GM12892 (cell line): ENCODE measurements around the gene ZMIZ1.

ENCODE experiments used
- DNase-seq: peaks from one replicate; pipeline ENCODE4 v3.0.0; 2011; ENCODE audit not compliant: insufficient read length
- FAIRE-seq: peaks from 2 replicates; lab custom pipeline; 2011; peaks lifted over from hg19 to GRCh38; lab: Jason Lieb, UNC
- POLR2A ChIP-seq: IDR thresholded peaks from 2 replicates; pipeline ENCODE4 v1.6.1; 2011; ENCODE audit warnings: low read depth, low read length, control low read depth
- POLR2AphosphoS5 ChIP-seq: IDR thresholded peaks from 2 replicates; pipeline ENCODE4 v1.6.1; 2011; ENCODE audit warnings: low read depth, low read length, control low read depth
- TAF1 ChIP-seq: IDR thresholded peaks from 2 replicates; pipeline ENCODE4 v1.6.1; 2011; ENCODE audit warnings: low read depth, mild to moderate bottlenecking, control low read depth, low read length, borderline replicate concordance

The ZMIZ1 gene

DNA sequence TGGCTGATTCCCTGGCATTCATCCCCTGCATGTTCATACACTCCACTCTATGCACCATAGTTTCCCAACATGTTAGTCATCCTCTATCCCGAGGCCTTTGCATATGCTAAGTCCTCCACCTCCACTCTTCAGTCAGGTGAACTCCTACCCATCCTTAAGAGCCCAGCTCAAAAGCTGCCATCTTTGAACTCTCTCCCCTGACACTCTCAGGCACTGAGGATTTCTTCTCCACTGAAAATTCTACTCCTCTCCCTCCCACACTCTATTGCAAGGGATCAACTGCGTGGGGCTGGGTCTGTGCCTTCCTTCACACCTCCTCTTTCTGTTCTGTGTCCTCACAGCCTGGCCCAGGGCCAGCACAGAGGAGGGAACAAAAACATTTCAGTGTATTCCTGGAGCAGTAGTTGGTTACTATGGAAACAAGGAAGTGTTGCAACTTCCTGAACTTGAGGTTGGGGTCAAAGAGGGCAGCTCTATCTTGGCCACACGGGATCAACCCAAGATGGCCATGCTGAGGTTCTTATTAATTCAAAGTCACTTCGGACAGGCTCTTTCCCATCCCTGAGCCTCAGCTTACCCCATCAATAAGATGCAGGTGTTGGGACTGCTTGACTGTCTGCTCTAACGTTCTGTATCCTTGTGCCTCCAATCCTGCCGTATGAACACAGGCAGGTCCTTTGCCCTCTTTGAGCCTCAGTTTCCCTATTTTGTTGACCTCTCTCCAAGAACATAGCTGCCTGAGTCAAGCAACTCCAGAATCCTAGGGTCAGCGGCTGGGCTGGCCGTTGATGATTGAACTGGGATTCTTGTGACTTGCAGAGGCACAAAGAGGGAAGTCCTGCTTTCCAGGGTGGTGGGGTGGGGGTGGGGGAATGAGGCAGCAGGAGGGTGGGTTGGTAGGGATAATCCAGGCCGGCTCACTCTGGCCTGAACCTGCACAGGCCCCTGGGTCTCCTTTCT lies 15.5 kb downstream of the ZMIZ1 start:
- FAIRE-seq (no peak), DNase-seq (no peak)
- TF ChIP-seq TAF1 (no peak), POLR2A (no peak), POLR2AphosphoS5 (no peak)

DNA sequence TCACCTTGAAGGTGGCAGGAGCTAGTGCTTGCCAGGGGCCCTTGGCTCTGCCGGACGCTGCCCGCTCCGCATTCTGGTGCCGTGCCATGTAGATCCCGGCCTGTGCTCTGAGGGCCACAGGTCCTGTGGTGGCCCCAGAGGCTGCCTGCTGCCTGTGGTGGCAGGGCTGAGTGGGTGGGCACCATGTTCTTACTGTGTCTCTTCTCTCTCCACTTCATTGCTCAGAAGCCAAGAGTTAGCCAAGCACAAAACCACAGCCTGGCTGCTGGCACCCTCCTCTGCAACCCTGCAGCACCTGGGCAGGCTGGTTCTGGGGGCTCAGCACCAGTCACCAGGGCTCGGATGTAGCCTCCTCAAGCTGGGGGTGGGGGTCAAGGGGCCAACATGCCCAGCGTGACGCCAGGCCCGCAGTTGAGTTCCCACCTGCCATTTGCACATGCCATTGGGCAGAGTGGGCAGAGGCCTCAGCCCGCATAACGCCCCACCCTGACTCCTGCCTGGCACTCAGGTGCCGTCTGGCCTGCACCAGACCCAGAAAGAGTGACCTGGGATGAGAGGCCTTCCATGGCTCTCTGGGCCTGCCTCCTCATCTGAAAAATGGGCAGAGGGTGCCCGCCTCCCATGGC lies 16.3 kb downstream of the ZMIZ1 start:
- FAIRE-seq (no peak), DNase-seq (no peak)
- no peak for TF ChIP-seq POLR2AphosphoS5
- no peak for TF ChIP-seq TAF1
- no peak for TF ChIP-seq POLR2A

- TF ChIP-seq POLR2AphosphoS5 = no peak
- no peak for TF ChIP-seq POLR2A
- TF ChIP-seq TAF1 = no peak
- FAIRE-seq (no peak), DNase-seq (no peak)
Observed at GRCh38 chr10:79086822-79087221, 18.1 kb downstream of the ZMIZ1 start.

GRCh38 chr10:79087721-79088120 lies 19.0 kb downstream of the ZMIZ1 start:
- TF ChIP-seq POLR2A (no peak), TAF1 (no peak), POLR2AphosphoS5 (no peak)
- DNase-seq (no peak), FAIRE-seq (no peak)

GRCh38 chr10:79088176-79088575 lies 19.4 kb downstream of the ZMIZ1 start:
- no peak for FAIRE-seq
- DNase-seq = no peak
- TF ChIP-seq POLR2A (no peak), POLR2AphosphoS5 (no peak), TAF1 (no peak)

DNA sequence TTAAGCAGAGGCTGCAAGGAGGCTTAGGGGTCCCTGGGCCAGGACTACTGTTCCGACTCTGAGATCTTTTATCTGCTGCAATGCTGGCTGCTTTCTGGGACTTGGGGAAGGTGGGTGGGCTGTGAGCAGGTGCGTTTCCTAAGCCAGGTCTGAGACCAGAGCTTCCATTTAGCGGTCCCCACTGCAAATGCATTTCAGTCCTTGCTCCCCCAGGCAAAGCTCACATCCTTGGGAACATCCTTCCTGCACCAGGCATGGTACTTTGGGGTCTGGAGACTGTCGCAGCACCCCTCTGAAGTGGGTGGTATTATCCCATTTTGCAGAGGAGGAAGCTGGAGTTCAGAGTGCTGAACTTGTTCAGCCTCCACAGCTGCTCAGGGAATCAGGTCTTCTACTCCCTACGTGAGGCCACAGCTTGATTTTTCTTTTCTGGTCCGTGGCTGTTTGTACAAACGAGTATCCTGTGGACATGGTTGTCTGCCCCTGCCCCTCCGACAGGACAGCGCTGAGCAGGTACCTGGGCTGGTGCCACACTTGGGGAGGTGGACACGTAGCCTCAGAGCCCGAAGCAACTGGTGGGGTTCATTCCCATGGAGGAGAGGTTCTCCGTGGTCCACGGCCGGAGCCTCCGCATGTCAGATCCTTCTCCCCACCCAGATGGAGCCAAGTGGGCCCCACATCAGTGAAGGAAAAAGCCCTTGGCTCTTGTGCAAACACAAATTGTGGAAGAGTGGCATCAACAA lies 20.0 kb downstream of the ZMIZ1 start:
- DNase-seq (no peak), FAIRE-seq (no peak)
- TF ChIP-seq POLR2AphosphoS5 (no peak), TAF1 (no peak), POLR2A (no peak)

DNA sequence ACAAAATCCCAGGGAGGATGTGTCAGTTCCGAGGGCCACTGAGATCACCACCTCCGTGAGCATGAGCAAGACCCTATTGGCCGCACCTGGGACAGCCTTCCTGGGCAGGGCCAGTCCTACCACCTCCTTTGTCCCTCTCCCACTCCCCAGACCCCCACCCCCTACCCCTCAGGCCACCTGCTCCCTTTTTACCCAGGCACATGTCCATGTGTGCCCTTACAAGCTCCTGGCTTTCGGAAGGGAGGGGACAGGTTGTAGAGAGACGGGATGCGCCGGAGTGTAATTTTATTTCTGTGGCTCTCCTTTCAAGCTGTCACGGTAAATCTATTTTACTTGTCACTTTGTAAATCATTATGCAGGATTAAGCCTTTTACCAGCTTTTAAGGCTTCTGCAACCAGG lies 20.9 kb downstream of the ZMIZ1 start:
- DNase-seq (no peak), FAIRE-seq (no peak)
- TF ChIP-seq TAF1 = no peak
- no peak for TF ChIP-seq POLR2A
- TF ChIP-seq POLR2AphosphoS5 = no peak

GRCh38 chr10:79090134-79090803 lies 21.5 kb downstream of the ZMIZ1 start:
- DNase-seq = no peak
- FAIRE-seq = peak; percentile 54
- TF ChIP-seq POLR2AphosphoS5 (no peak), TAF1 (no peak), POLR2A (no peak)

GRCh38 chr10:79092292-79092896 lies 23.6 kb downstream of the ZMIZ1 start:
- DNase-seq = no peak
- TF ChIP-seq POLR2A = no peak
- no peak for TF ChIP-seq POLR2AphosphoS5
- no peak for TF ChIP-seq TAF1
- FAIRE-seq = no peak

GRCh38 chr10:79093658-79094411 lies 25.1 kb downstream of the ZMIZ1 start:
- FAIRE-seq = peak; percentile 74
- TF ChIP-seq POLR2AphosphoS5 (no peak), TAF1 (no peak), POLR2A (no peak)
- no peak for DNase-seq
